CD4-positive, alpha-beta T cell treated with Interleukin-6 for 4 hours (primary cell): Measurements from ENCODE around the gene UMAD1.

Source experiments
- DNase-seq: peaks from one replicate; pipeline ENCODE4 v3.0.0-alpha.2; 2020; ENCODE audit warnings: mixed read lengths

The UMAD1 gene

GRCh38 chr7:7736671-7737070, 96.1 kb downstream of the UMAD1 start:
- no peak for DNase-seq

DNA sequence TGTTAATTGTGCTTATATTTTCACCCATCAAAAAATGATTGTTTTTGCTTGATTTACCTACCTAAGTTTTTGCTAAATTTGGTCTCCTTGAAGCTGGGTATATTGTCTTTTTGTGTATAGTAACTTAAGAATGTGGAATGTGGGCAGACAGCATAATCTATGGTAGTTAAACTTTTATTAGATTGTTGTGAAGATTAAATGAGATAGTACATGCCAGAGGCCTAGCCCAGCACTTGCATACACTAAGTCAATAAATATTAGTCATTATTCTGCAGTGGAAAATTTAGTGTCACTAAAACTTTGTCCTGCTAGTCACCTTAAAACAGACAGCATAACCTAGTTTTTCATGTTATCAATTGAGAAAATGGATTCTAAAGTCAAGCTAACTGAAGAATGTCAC, 97.1 kb downstream of the UMAD1 start:
- no peak for DNase-seq

DNA sequence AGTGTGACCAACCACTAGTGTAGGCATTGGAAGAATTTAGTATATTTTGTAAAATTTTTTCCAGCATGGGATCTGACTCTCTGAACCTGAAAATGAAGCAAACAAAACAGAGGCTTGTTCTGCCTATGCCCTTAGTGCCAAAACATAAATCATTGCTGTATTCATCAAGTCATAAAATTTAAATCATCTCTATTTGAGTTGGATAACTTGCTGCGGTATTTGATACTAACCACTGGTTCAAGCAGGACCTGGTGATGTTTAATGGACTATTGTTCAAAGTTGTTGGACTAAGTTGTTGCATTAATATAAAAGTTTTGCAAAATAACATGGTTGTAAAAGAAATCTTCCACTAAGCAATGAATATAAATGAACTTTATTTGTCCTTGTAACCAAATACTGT, 97.6 kb downstream of the UMAD1 start:
- DNase-seq = no peak

DNA sequence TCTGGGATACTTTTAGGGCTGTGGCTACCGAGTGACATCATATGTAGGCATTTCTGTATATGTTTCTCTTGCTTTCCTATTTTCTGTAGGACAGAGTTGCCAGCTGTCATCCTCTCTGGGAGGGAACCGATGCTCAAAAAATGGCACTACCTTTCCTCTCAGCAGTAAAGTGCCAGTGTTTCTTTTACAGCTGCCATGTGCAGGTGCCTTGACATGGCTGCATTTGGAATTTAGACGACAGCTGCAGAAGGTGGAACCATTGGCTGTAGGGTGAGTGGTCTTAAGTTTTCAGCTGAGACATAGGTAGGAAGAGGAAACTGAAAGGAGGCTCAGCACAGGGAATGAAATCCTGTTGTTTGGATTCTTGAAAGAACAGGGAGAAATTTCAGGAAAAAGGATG, 98.1 kb downstream of the UMAD1 start:
- no peak for DNase-seq

- no peak for DNase-seq
Measured at GRCh38 chr7:7739204-7740036, 98.9 kb downstream of the UMAD1 start.

- no peak for DNase-seq
Measured at GRCh38 chr7:7740037-7740355, 99.4 kb downstream of the UMAD1 start.

DNA sequence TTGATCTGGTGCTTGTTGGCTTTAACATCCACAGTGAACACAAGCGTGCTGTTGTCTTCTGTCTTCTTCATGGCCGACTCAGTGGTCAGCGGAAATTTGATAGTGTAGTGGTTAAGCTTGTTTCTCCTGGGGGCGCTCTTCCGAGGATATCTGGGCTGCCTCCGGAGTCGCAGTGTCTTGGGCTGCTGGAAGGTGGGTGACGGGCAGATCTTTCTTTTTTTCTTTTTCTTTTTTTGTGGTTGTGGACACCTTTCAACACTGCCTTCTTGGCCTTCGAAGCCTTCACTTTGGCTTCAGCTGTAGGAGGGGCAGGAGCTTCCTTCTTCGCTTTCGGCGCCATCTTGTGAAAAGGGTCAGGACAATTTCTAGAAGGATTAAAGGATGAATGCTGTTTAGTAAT, 101.7 kb downstream of the UMAD1 start:
- DNase-seq = no peak

GRCh38 chr7:7745258-7745657, 104.7 kb downstream of the UMAD1 start:
- DNase-seq = no peak

DNA sequence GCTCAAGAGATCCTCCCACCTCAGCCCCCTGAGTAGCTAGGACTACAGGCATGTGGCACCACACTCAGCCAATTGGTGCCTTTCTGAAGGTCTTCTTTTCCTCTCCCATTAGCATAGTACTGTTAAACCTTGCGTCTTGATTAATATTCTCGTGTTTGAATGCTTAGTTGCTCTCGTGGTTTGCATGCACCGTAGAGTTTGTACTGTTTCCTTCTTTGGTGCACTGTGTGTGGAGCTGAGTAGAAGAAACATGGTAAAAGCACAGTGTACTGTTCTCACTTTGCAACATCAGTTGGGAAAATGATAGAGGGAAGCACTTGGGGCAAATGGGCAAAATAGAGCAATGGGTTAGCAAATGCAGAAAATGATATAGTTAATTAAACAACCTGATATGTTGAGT, 105.4 kb downstream of the UMAD1 start:
- no peak for DNase-seq

GRCh38 chr7:7746458-7746857, 105.9 kb downstream of the UMAD1 start:
- no peak for DNase-seq

GRCh38 chr7:7750571-7751242, 110.2 kb downstream of the UMAD1 start:
- DNase-seq = no peak

GRCh38 chr7:7751243-7752092, 110.9 kb downstream of the UMAD1 start:
- DNase-seq = no peak

- no peak for DNase-seq
Measured at GRCh38 chr7:7756577-7756976, 116.0 kb downstream of the UMAD1 start.

- DNase-seq = no peak
Measured at GRCh38 chr7:7757576-7757975, 117.0 kb downstream of the UMAD1 start.

DNA sequence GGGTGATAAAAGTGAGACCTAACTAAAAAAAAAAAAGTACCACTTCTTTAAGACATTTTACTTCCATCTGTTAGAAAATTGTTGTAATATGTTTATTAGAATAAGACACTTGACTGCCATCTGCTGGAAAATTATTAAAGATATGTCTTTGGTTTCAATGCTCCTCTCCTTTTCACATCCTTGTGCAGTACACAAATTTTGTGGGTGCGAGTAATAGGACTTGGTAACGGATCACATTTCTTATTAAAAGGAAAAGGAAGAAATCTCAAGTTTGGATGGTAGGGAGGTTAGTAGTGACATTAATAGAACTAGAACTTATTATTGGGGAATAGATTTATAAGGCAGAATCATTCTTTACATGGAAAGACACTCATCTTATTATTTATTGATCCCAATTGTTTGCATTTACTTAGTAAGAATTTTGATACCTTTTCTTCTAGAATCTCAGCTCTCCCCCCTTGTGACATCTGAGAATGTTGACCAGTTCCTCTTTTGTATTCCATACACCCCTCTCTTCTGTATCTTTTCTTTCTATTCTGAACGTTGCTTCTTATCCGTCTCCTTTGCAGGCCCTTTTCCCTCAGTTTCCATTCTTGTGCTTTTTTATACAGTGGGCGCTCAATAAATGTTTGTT, 120.9 kb downstream of the UMAD1 start:
- DNase-seq = no peak

- DNase-seq = peak; percentile 22
Measured at GRCh38 chr7:7761974-7762779, 121.6 kb downstream of the UMAD1 start.

GRCh38 chr7:7764520-7765396, 124.2 kb downstream of the UMAD1 start:
- peak; percentile 7 for DNase-seq

- no peak for DNase-seq
Measured at GRCh38 chr7:7765422-7765821, 124.9 kb downstream of the UMAD1 start.

DNA sequence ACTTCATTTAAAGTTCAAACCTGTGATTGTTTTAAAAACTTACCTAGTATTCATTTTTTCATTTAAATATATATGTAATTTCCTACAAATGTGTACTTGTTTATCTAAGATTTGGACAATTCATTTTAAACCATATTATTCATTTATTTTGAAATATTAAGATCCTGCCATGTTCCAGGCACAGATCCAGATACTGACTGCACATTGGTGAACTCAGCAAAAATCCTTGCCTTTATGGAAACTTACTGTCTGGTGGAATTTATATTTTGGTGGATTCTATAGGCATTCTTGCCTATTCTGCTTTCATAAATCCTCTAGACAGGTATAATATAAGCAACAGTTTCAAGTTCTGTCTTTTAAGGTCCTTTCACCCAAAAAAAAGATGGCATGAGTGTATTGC, 126.1 kb downstream of the UMAD1 start:
- DNase-seq = no peak

- no peak for DNase-seq
Measured at GRCh38 chr7:7768977-7769709, 128.6 kb downstream of the UMAD1 start.
